SIG-M5 treated with dmso at 0.1 percent for 504 hours (cell line): ENCODE results near the gene P3R3URF.
A peak's percentile ranks its signal among the peaks of the same experiment; 100 is the strongest.
"Not testable (repeated sequence)": the region's sequence is repeated elsewhere in the genome, so short reads cannot be mapped to it uniquely, and the experiment has no call there.

ENCODE experiments used
- DNase-seq: peaks from one replicate; lab custom pipeline; 2025; ENCODE audit not compliant: unreplicated experiment; lab: John Stamatoyannopoulos, UW

The P3R3URF gene

GRCh38 chr1:46176211-46176865, at the start of gene P3R3URF:
Gene P3R3URF (minus strand): TSS chr1:46176488. CDS start chr1:46176471, 17 bp downstream.
- DNase-seq = no peak

- DNase-seq = no peak
Measured at GRCh38 chr1:46224966-46225365, 48.7 kb upstream of the P3R3URF start.

GRCh38 chr1:46223472-46223943, 47.2 kb upstream of the P3R3URF start:
- DNase-seq = peak; percentile 81

GRCh38 chr1:46223055-46223454, 46.8 kb upstream of the P3R3URF start:
- not testable (repeated sequence) for DNase-seq

GRCh38 chr1:46221749-46222148, 45.5 kb upstream of the P3R3URF start:
- no peak for DNase-seq

GRCh38 chr1:46220808-46221207, 44.5 kb upstream of the P3R3URF start:
- no peak for DNase-seq

GRCh38 chr1:46219551-46220520, 43.5 kb upstream of the P3R3URF start:
- DNase-seq = no peak

- DNase-seq = no peak
Measured at GRCh38 chr1:46218443-46218842, 42.2 kb upstream of the P3R3URF start.

GRCh38 chr1:46215504-46215903, 39.2 kb upstream of the P3R3URF start:
- no peak for DNase-seq

GRCh38 chr1:46211051-46211450, 34.8 kb upstream of the P3R3URF start:
- no peak for DNase-seq

- no peak for DNase-seq
Measured at GRCh38 chr1:46210561-46210960, 34.3 kb upstream of the P3R3URF start.

GRCh38 chr1:46206399-46206798, 30.1 kb upstream of the P3R3URF start:
- DNase-seq = no peak

GRCh38 chr1:46205791-46206190, 29.5 kb upstream of the P3R3URF start:
- DNase-seq = no peak

- no peak for DNase-seq
Measured at GRCh38 chr1:46205141-46205540, 28.9 kb upstream of the P3R3URF start.

GRCh38 chr1:46204406-46204742, 28.1 kb upstream of the P3R3URF start:
- no peak for DNase-seq

- DNase-seq = no peak
Measured at GRCh38 chr1:46203738-46204405, 27.6 kb upstream of the P3R3URF start.

- no peak for DNase-seq
Measured at GRCh38 chr1:46199233-46199749, 23.0 kb upstream of the P3R3URF start.

- peak; percentile 38 for DNase-seq
Measured at GRCh38 chr1:46197964-46198811, 21.9 kb upstream of the P3R3URF start, which contains the start of gene POMGNT1. Gene POMGNT1 (minus strand): TSS chr1:46198434. CDS start chr1:46197821, 613 bp downstream.

- DNase-seq = no peak
Measured at GRCh38 chr1:46197560-46197963, 21.3 kb upstream of the P3R3URF start.

- no peak for DNase-seq
Measured at GRCh38 chr1:46196609-46197008, 20.3 kb upstream of the P3R3URF start.
